NOMO-1 (cell line): Measurements from ENCODE around the gene OR8S1.
"Not testable (repeated sequence)": the region's sequence is repeated elsewhere in the genome, so short reads cannot be mapped to it uniquely, and the experiment has no call there.

Experiments
- DNase-seq, 2 experiments: peaks; one replicate each; lab custom pipeline; 2025; ENCODE audit not compliant: unreplicated experiment in 2 of 2; lab: John Stamatoyannopoulos, UW

Gene OR8S1

DNA sequence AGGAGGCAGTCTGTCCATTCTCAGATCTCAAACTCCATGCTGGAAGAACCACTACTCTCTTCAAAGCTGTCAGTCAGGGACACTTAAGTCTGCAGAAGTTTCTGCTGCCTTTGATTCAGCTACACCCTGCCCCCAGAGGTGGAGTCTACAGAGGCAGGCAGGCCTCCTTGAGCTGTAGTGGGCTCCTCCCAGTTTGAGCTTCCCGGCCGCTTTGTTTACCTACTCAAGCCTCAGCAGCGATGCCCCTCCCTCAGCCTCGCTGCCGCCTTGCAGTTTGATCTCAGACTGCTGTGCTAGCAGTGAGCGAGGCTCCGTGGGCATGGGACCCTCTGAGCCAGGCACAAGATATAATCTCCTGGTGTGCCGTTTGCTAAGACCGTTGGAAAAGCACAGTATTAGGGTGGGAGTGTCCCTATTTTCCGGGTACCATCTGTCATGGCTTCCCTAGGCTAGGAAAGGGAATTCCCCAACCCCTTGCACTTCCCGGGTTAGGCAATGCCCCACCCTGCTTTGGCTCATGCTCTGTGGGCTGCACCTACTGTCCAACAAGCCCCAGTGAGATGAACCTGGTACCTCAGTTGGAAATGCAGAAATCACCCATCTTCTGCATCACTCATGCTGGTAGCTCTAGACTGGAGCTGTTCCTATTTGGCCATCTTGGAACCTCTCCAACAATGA, 28.4 kb downstream of the OR8S1 start:
- not testable (repeated sequence) for DNase-seq

DNA sequence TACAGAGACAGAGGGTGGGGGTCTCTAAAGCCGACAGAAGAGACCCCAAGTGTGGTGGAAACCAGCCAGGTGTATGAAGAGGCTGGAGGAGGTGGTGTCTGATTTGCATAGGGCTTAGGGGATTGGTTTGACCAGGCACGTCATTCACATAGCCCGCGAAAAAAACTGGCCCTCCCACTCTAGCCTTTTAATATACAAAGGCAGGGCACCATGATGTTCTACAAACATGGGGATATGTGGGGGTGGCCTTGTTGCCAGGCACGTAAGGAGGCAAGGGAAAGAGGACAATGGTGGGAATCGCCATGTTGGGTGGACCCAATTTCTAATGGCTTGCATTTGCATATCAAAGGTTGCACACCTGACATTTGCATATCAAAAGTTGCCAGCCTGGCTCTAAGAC, 31.2 kb downstream of the OR8S1 start:
- DNase-seq = no peak

DNA sequence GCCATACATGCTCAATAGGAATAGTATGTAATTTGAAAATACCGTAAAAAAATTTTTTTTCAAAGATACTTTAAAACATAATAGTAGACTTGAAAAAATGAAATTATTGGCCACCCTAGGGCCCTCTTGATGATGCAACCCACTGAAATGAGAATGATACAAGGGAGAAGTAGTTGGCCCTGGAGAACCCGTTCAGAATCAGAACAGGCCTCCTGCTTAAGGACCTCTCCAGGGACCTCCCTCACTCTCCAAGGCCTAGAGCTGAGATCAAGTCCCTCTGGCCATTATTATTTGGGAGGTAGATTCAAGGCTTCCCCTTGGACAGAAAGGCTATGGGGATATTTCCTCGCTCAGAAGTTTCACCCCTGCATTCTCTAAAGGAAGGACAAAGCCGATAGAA, 32.5 kb downstream of the OR8S1 start:
- DNase-seq = no peak

DNA sequence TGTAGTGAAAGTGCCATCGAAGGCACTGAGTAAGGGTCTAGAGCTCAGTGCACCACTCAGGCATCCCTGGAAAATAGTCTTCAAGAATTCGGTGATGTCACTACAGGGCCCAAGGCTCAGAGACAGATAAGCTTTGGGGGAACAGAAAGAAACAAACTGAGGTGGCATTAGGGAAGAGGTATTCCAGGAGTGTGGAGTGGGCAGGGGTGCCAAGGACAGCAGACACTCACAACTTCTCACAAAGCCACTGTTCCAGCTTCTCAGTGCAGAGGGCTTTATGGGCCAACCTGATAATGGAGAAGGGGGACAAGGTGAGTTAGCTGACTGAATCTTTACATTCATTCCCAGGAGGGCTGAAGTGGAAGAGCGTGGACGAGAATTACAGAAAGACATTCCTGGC, 42.3 kb downstream of the OR8S1 start:
- DNase-seq = no peak

DNA sequence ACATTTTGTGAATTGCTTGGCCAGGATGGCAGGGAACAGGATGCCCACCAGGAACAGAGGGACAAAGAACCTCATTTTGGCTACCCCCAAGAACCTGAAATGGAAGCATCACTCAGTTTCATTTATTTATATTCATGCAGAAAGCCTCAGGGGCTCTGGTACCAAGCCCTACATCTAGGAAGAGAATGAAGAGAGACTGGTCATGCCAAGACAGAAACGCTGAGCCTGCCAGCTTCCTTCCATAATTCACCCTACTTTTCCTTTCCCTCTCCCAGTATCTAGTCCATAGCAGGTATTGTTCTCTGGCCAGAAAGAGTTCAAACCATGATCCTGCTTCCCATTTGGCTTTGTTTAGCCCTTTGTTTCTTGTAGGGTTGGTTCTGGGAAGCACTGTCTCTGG, 44.5 kb downstream of the OR8S1 start, which contains the start of gene LALBA:
Gene LALBA, minus strand, starts transcription at position 101 of the 400 bp plus-strand sequence. Its CDS starts 26 bp downstream, at position 75.
- no peak for DNase-seq

DNA sequence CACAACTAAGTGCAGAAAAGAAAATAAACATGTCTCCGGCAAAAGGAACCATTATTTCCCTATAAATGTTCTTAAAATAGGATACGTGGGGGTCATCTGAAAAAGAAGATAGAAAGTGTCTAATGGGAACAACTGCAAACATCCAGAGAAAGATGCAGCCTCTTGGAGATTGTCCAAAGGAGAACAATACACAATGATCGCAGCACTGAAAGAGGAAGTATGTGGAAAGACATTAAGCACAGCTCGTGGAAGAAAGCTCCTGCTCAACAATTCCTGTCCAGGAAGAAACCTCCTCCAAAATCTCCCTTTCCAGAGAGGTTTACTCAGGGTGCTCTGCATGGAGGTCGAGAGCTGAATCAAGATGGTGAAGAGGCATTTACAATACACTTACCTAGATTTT, 46.9 kb downstream of the OR8S1 start:
- peak in 1 of 2 experiments; percentile 31 for DNase-seq
